ENCODE results near the gene SARDH. TPM values are rescaled to one million over a fixed set of nuclear protein-coding genes. Genes with fewer than 3 reads are reported as not detected.

The SARDH gene
- total RNA-seq, 1 experiment from 2014 or later, result 9.9 TPM

- H3K4me2 ChIP-seq, result no peak overlapping the region
- ChIA-PET POLR2A (ENCODE audit: unreplicated experiment) (interaction anchor here (0.7 kb wide), 1 partner anchor 212 kb away, joined by 4 read pairs; no protein-coding TSS in a partner anchor), CTCF (interaction anchor here (0.7 to 2.5 kb wide), 8 partner anchors 12 to 274 kb away, joined by 3 to 27 read pairs (median 4); partner anchors contain the start of gene BRD3OS)
- no peak for DNase-seq
- no peak overlapping the region for H2AFZ ChIP-seq
- H3F3A ChIP-seq (ENCODE audit: insufficient read depth, low read depth), result peaks cover 7% of the 10 kb centered on the region; the same call in 1 of the 2 replicates
- H3K36me3 ChIP-seq (ENCODE audit: low read depth), result no peaks in the 10 kb centered on the region
- H3K27me3 ChIP-seq (ENCODE audit: insufficient read depth, low read depth), result no peaks in the 10 kb centered on the region
- intact Hi-C loops (cut with micrococcal nuclease; ENCODE audit: unreplicated experiment), result loop anchor here (1.0 to 5.0 kb wide), 2 partner anchors 212 to 316 kb away; no protein-coding TSS in a partner anchor
- TF ChIP-seq EZH2 (IDR thresholded peaks at IDR 0.05; ENCODE audit: low read depth), result no peak
- no peak for TF ChIP-seq CTCF (conservative IDR thresholded peaks at IDR 0.05)
- no peak overlapping the region for H3K4me3 ChIP-seq
- BruUV-seq (replicated peaks), result no TSS peak
- peaks cover 8% of the 10 kb centered on the region; the same call in 1 of the 2 replicates for H3K4me1 ChIP-seq (replicated peaks; ENCODE audit: insufficient read depth)
- H3K79me2 ChIP-seq (ENCODE audit: low read depth), result no peaks in the 10 kb centered on the region
- H3K9me2 ChIP-seq (ENCODE audit: insufficient read depth), result no peaks in the 10 kb centered on the region
- H3K27ac ChIP-seq, result no peak overlapping the region
- no peaks in the 10 kb centered on the region; the same call in 1 of the 2 replicates for H4K20me1 ChIP-seq (ENCODE audit: insufficient read depth)
- no peaks in the 10 kb centered on the region for H3K9me3 ChIP-seq (ENCODE audit: insufficient read depth, low read depth)
Measured at GRCh38 chr9:133781828-133782135, 43.6 kb upstream of the SARDH start.

DNA sequence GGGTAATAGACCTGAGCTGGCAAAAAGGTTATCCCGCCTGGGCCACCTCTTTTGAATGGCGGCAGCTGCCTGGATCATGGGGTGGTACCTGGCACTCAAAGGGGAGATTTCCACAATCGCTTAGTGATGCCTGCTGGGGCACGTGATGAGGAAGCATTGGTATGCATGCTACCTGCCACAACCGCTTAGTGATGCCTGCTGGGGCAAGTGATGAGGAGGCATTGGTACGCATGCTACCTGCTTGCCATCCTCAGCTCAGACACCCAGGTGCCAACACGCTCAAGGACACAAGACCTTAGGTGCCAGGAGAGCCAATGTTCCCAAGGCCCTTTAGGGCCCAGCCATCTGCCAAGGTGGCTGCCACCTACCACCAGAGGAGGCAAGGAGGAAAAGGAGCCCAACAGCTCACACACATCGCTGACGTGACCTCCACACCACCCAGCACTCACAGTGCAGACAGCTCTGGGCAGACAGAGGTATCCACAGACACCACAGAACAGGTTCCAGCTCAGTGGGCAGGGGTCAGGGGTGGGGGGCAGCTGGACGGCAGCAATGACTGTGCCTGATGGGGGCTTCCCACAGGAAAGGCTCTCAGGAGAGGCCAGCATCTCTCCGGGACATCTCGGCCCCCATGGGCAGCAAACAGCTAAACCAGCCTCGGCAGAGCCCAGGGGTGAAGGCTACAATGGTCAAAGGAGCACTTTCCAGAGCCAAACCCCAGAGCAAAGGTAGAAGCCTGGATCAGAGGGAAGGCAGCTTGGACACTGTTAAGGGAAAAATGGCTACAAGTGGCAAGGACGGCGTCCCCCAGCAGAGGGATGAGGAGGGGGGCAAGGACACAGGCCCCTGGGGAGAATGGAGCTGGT is 43.0 kb upstream of the SARDH start:
- ChIA-PET CTCF (interaction anchor here (0.7 to 2.5 kb wide), 4 partner anchors 38 to 388 kb away, joined by 3 to 27 read pairs (median 3); partner anchors contain the start of gene BRD3OS), POLR2A (ENCODE audit: unreplicated experiment) (no interaction called here)
- Histone ChIP-seq H3K9me3 (ENCODE audit: insufficient read depth, low read depth) (no peaks in the 10 kb centered on the region), H3K36me3 (ENCODE audit: low read depth) (no peaks in the 10 kb centered on the region), H3K4me2 (no peak overlapping the region), H3K9me2 (ENCODE audit: insufficient read depth) (no peaks in the 10 kb centered on the region), H3K79me2 (ENCODE audit: low read depth) (no peaks in the 10 kb centered on the region), H3K27me3 (ENCODE audit: insufficient read depth, low read depth) (no peaks in the 10 kb centered on the region), H3K27ac (no peak overlapping the region), H3F3A (ENCODE audit: insufficient read depth, low read depth) (peaks cover 7% of the 10 kb centered on the region; the same call in 1 of the 2 replicates), H3K4me1 (replicated peaks; ENCODE audit: insufficient read depth) (peaks cover 8% of the 10 kb centered on the region; the same call in 1 of the 2 replicates), H4K20me1 (ENCODE audit: insufficient read depth) (no peaks in the 10 kb centered on the region; the same call in 1 of the 2 replicates), H3K4me3 (no peak overlapping the region), H2AFZ (no peak overlapping the region)
- TF ChIP-seq EZH2 (IDR thresholded peaks at IDR 0.05; ENCODE audit: low read depth), result no peak
- no peak for TF ChIP-seq CTCF (conservative IDR thresholded peaks at IDR 0.05)
- intact Hi-C loops (cut with micrococcal nuclease; ENCODE audit: unreplicated experiment), result loop anchor here (5.0 kb wide), 1 partner anchor 316 kb away; no protein-coding TSS in a partner anchor
- DNase-seq, result no peak
- BruUV-seq (replicated peaks), result no TSS peak

GRCh38 chr9:133780404-133780945 is 42.3 kb upstream of the SARDH start:
- no peaks in the 10 kb centered on the region for H3K27me3 ChIP-seq (ENCODE audit: insufficient read depth, low read depth)
- ChIA-PET CTCF (interaction anchor here (1.2 to 2.5 kb wide), 2 partner anchors 214 to 245 kb away, joined by 3 to 27 read pairs; partner anchors contain the start of gene BRD3OS), POLR2A (ENCODE audit: unreplicated experiment) (no interaction called here)
- H3K4me1 ChIP-seq (replicated peaks; ENCODE audit: insufficient read depth), result peaks cover 8% of the 10 kb centered on the region; the same call in 1 of the 2 replicates
- H3K4me3 ChIP-seq, result no peak overlapping the region
- no peaks in the 10 kb centered on the region for H3K36me3 ChIP-seq (ENCODE audit: low read depth)
- no peaks in the 10 kb centered on the region for H3K79me2 ChIP-seq (ENCODE audit: low read depth)
- no TSS peak for BruUV-seq (replicated peaks)
- H3K27ac ChIP-seq, result no peak overlapping the region
- no peak overlapping the region for H3K4me2 ChIP-seq
- no peak for DNase-seq
- H4K20me1 ChIP-seq (ENCODE audit: insufficient read depth), result no peaks in the 10 kb centered on the region; the same call in 1 of the 2 replicates
- intact Hi-C loops (cut with micrococcal nuclease; ENCODE audit: unreplicated experiment), result loop anchor here (5.0 kb wide), 1 partner anchor 317 kb away; no protein-coding TSS in a partner anchor
- TF ChIP-seq CTCF (conservative IDR thresholded peaks at IDR 0.05) (no peak), EZH2 (IDR thresholded peaks at IDR 0.05; ENCODE audit: low read depth) (no peak)
- peaks cover 7% of the 10 kb centered on the region; the same call in 1 of the 2 replicates for H3F3A ChIP-seq (ENCODE audit: insufficient read depth, low read depth)
- no peak overlapping the region for H2AFZ ChIP-seq
- no peaks in the 10 kb centered on the region for H3K9me2 ChIP-seq (ENCODE audit: insufficient read depth)
- H3K9me3 ChIP-seq (ENCODE audit: insufficient read depth, low read depth), result no peaks in the 10 kb centered on the region

All from PC-9 (cell line).